Tibial nerve (tissue), 4 donors: ENCODE data around the gene PVR.

Source experiments
- EP300 ChIP-seq, 2 donors: sonication (generic); formaldehyde crosslinking; IDR thresholded peaks; one replicate each; pipeline ENCODE4 v1.6.1; 2017; ENCODE audit warnings: antibody characterized with exemption in 2 of 2, mild to moderate bottlenecking in 1 of 2
- POLR2A ChIP-seq, 2 donors: fragments of 450-650 bp; IDR thresholded peaks; one replicate each; pipeline ENCODE4 v1.6.1; 2017; ENCODE audit warnings: antibody characterized with exemption in 2 of 2, mild to moderate bottlenecking in 2 of 2, moderate library complexity in 2 of 2
- TF ChIP-seq, protein P1 (sequence below), 5 experiments: fragments of 200-600 bp in 3 of 5; fragments of 450-650 bp in 2 of 5; sonication (generic) in 3 of 5; IDR thresholded peaks; one replicate each; pipeline ENCODE4 v1.5.1; 2016 to 2019; ENCODE audit warnings: antibody characterized with exemption in 5 of 5, mild to moderate bottlenecking in 3 of 5, moderate library complexity in 2 of 5

DNA sequence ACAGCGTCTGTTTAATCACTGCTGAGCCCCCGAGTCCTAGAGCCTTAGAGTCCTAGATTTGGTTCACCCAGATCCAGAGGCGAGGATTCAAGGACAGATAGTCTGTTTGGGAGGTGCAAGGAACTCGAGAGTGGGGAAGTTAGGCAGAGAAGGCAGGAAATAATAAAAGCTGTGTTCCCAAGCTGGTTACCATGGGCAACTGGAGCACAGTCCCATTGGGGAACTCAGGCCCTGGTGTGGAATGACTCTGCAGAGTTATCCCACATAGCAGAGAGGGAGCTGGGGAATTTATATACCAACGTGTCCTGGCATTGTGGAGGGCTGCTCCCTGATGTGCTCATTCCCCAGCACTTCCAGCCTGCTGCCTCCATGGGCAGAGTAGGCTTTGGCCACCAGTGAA lies 20.6 kb upstream of the PVR start:
- TF ChIP-seq, protein P1, sequence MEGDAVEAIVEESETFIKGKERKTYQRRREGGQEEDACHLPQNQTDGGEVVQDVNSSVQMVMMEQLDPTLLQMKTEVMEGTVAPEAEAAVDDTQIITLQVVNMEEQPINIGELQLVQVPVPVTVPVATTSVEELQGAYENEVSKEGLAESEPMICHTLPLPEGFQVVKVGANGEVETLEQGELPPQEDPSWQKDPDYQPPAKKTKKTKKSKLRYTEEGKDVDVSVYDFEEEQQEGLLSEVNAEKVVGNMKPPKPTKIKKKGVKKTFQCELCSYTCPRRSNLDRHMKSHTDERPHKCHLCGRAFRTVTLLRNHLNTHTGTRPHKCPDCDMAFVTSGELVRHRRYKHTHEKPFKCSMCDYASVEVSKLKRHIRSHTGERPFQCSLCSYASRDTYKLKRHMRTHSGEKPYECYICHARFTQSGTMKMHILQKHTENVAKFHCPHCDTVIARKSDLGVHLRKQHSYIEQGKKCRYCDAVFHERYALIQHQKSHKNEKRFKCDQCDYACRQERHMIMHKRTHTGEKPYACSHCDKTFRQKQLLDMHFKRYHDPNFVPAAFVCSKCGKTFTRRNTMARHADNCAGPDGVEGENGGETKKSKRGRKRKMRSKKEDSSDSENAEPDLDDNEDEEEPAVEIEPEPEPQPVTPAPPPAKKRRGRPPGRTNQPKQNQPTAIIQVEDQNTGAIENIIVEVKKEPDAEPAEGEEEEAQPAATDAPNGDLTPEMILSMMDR (IDR thresholded peaks at IDR 0.05): no peak
- TF ChIP-seq POLR2A (IDR thresholded peaks at IDR 0.05) (no peak), EP300 (IDR thresholded peaks at IDR 0.05) (no peak)
